Testis (tissue), 3 donors: Measurements from ENCODE around the gene RNF144B. TPM values are rescaled to one million over a fixed set of nuclear protein-coding genes. Genes with fewer than 3 reads are reported as not detected.

Source experiments
- DNase-seq: peaks from one replicate; pipeline ENCODE4 v3.0.0-alpha.2; 2019
- H3K27ac ChIP-seq, 2 donors: fragments of 200-600 bp; sonication (generic); one replicate each; pipeline ENCODE4 v1.5.1; 2019
- H3K27me3 ChIP-seq: fragments of 200-600 bp; sonication (generic); one replicate; pipeline ENCODE4 v1.5.1; 2019
- H3K36me3 ChIP-seq: fragments of 200-600 bp; sonication (generic); one replicate; pipeline ENCODE4 v1.5.1; 2017; ENCODE audit warnings: low read depth; ENCODE audit errors: missing control alignments
- H3K4me1 ChIP-seq: fragments of 200-600 bp; sonication (generic); one replicate; pipeline ENCODE4 v1.5.1; 2019
- H3K4me3 ChIP-seq, 2 donors: fragments of 200-600 bp; sonication (generic); one replicate each; pipeline ENCODE4 v1.5.1; 2017 to 2019
- H3K9me3 ChIP-seq: fragments of 200-600 bp; sonication (generic); one replicate; pipeline ENCODE4 v1.5.1; 2017
- POLR2A ChIP-seq: fragments of 450-650 bp; IDR thresholded peaks from one replicate; pipeline ENCODE4 v1.6.1; 2017; ENCODE audit warnings: antibody characterized with exemption, mild to moderate bottlenecking, moderate library complexity
- WGBS, 2 donors: methylation state at CpG; one replicate each; pipeline ENCODE4 v1.1.5; 2018; 5-methylcytosine and 5-hydroxymethylcytosine counted together
- intact Hi-C: fragments of 100-400 bp; cut with DNase I; formaldehyde crosslinking; loops from one replicate; pipeline ENCODE4 v1.15.1; 2023; ENCODE audit warnings: low total_unique reads
- polyA plus RNA-seq: library from polyadenylated mRNA; stranded (reverse); fragments of 350-450 nt; fragmentation: Illumina TruSeq; extraction: RNeasy Lipid Tissue Mini Kit (QIAGEN cat#74804); gene quantifications from one replicate; pipeline ENCODE4 v1.2.3, GENCODE V29; 2014; ENCODE audit warnings: low read depth, low replicate concordance; ENCODE audit not compliant: insufficient read depth
- total RNA-seq, 2 donors: library from RNA; depleted of rRNA; stranded (reverse); fragments of >200 nt; gene quantifications; one replicate each; pipeline ENCODE4 v1.2.3, GENCODE V29; 2016
- TF ChIP-seq, protein P1 (sequence below), 3 experiments: fragments of 450-650 bp in 2 of 3; fragments of 200-600 bp in 1 of 3; sonication (generic) in 1 of 3; IDR thresholded peaks; one replicate each; pipeline ENCODE4 v1.5.1; 2016 to 2019; ENCODE audit warnings: antibody characterized with exemption in 3 of 3, mild to moderate bottlenecking in 2 of 3, moderate library complexity in 1 of 3

Gene RNF144B
- total and polyA plus RNA-seq, 3 donors from 2014 or later, result 6.1 to 6.3 (median 6.1) TPM

DNA sequence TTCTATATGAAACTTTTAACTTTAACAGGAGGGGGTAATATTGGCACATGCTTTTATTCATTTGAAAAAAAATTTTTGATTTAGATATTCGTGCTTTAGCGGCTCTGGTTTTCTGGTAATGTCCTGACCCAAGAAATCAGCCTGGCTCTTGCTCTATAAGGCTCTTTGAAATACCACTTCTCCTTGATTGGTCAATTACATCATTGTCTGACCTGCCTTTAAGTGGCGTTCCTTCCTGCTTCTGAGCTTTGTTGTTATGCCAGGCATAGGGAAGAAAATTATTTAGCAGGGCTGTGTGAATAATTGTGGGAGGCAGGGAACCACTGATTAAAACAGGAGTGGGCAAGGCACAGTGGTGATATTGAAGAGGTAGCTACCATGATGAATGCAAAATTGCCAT is 3.9 kb downstream of the RNF144B start:
- DNase-seq, result no peak
- intact Hi-C loops, result no loop called here
- H3K27me3 ChIP-seq, result no peaks in the 10 kb centered on the region
- 72 to 85% methylated on average over 3 of the region's 3 CpGs for WGBS, 2 donors
- H3K36me3 ChIP-seq, result no peaks in the 10 kb centered on the region
- H3K9me3 ChIP-seq, result no peaks in the 10 kb centered on the region
- H3K4me1 ChIP-seq, result peaks cover 13% of the 10 kb centered on the region
- no peak for TF ChIP-seq POLR2A
- TF ChIP-seq, protein P1, sequence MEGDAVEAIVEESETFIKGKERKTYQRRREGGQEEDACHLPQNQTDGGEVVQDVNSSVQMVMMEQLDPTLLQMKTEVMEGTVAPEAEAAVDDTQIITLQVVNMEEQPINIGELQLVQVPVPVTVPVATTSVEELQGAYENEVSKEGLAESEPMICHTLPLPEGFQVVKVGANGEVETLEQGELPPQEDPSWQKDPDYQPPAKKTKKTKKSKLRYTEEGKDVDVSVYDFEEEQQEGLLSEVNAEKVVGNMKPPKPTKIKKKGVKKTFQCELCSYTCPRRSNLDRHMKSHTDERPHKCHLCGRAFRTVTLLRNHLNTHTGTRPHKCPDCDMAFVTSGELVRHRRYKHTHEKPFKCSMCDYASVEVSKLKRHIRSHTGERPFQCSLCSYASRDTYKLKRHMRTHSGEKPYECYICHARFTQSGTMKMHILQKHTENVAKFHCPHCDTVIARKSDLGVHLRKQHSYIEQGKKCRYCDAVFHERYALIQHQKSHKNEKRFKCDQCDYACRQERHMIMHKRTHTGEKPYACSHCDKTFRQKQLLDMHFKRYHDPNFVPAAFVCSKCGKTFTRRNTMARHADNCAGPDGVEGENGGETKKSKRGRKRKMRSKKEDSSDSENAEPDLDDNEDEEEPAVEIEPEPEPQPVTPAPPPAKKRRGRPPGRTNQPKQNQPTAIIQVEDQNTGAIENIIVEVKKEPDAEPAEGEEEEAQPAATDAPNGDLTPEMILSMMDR (IDR thresholded peaks at IDR 0.05), result no peak
- H3K27ac ChIP-seq, result no peak overlapping the region
- no peak overlapping the region for H3K4me3 ChIP-seq

DNA sequence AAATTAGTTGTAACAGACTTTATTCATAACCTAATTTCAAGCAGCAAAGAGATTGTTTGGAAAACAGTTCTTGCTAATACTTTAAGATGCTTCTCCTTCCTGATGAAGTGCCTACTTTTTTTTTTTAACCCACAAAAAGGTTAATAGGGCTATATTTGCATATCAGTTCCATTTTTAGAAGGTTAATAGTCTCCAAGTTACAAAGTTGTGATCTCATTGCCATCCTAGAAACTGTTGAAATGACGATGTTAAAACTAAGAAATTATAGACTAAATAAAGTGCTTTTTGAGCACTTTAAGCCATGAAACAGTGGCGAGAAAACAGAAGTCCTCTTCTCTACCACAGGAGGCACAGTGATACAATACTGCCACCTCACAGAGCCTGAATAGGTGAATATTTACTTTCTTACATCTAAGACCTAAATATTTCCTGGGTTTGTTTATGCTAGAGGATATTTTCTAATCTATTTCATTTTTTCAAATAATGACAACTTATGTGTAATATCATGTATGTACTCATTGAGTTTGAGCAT is 5.3 kb downstream of the RNF144B start:
- Histone ChIP-seq H3K4me1 (peaks cover 6% of the 10 kb centered on the region), H3K9me3 (no peaks in the 10 kb centered on the region), H3K27ac (no peak overlapping the region), H3K27me3 (no peaks in the 10 kb centered on the region), H3K4me3 (no peak overlapping the region), H3K36me3 (no peaks in the 10 kb centered on the region)
- DNase-seq, result no peak
- intact Hi-C loops, result no loop called here
- TF ChIP-seq, protein P1 (IDR thresholded peaks at IDR 0.05), result no peak
- no peak for TF ChIP-seq POLR2A
- 78 to 83% methylated on average over 2 of the region's 2 CpGs for WGBS, 2 donors

DNA sequence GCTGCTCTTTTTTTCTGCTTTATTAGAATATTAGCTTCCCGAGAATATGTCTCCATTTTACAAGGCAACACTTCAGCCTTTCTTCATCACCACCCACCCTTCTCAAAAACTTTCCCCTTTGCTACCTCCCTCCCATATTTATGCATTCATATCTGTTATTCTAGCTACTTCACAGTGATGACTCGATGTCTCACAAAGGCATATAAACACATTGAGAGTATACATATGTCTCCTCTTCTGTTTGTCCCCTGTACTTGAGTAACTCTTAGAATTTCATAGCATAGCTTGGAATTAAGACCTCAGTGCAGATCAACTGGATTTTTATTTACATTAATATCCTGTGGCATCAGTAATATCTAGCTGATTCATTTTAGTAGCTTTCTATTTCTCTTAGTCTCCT is 6.5 kb downstream of the RNF144B start:
- H3K27ac ChIP-seq, result no peak overlapping the region
- H3K27me3 ChIP-seq, result no peaks in the 10 kb centered on the region
- no peak overlapping the region for H3K4me3 ChIP-seq
- H3K36me3 ChIP-seq, result no peaks in the 10 kb centered on the region
- 88 to 95% methylated on average over 2 of the region's 2 CpGs for WGBS, 2 donors
- DNase-seq, result no peak
- intact Hi-C loops, result no loop called here
- no peaks in the 10 kb centered on the region for H3K4me1 ChIP-seq
- H3K9me3 ChIP-seq, result no peaks in the 10 kb centered on the region
- TF ChIP-seq, protein P1 (IDR thresholded peaks at IDR 0.05), result no peak
- no peak for TF ChIP-seq POLR2A

DNA sequence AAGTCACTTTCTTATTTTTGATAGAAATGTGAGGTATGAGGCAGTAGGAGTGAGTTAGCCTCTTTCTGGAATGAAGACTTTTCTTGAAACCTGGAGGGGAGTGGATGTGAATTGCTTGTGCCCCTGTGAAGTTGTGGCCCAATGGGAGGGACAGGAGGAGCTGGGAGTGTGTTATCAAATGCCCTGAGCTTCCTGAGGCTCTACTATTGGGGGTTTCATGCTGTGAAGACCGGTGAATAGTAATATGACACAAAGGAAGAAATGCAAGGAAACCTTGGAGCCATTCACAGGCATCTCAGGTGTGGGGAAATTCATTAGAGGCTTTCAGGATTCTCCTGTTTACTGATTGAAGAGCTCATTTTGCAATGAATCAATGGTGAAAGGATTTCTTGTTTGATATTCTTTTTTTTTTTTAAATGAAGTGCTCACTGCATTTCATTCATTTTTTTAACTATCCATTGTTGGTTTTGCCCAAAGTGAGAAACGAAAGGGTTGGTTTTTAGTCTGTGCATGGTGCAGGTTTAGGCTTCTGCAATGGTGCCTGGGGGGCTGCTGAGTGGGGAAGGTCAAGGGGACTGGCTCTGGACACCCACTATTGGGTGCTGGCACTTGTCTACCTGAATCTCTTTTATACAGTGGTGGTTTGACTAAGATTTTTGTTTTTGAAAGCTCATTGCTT is 8.2 kb downstream of the RNF144B start:
- TF ChIP-seq, protein P1 (IDR thresholded peaks at IDR 0.05), result no peak
- TF ChIP-seq POLR2A, result no peak
- intact Hi-C loops, result no loop called here
- DNase-seq, result no peak
- Histone ChIP-seq H3K36me3 (no peaks in the 10 kb centered on the region), H3K9me3 (no peaks in the 10 kb centered on the region), H3K27ac (no peak overlapping the region), H3K4me1 (no peaks in the 10 kb centered on the region), H3K27me3 (no peaks in the 10 kb centered on the region), H3K4me3 (no peak overlapping the region)
- 71 to 75% methylated on average over 2 of the region's 2 CpGs for WGBS, 2 donors

DNA sequence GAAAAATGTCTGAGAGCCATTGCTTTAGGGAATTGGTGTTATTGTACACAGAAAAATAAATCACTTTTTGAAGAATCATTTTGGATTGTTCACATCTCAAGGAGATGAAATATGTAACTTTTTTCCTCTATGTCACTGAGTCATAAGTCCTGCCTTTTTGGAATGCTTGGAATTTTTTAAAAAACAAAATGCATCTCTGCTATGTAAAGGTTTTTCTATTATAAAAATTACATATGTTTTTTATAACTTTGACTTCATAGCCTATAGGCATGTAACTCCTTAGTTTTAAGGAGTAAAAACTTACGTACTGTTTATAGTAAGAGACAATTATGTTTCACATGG is 8.7 kb downstream of the RNF144B start:
- WGBS, 2 donors, result 95 to 98% methylated on average over 1 of the region's 1 CpG
- no peaks in the 10 kb centered on the region for H3K4me1 ChIP-seq
- no peak for DNase-seq
- intact Hi-C loops, result no loop called here
- H3K36me3 ChIP-seq, result no peaks in the 10 kb centered on the region
- H3K9me3 ChIP-seq, result no peaks in the 10 kb centered on the region
- no peaks in the 10 kb centered on the region for H3K27me3 ChIP-seq
- no peak for TF ChIP-seq POLR2A
- TF ChIP-seq, protein P1 (IDR thresholded peaks at IDR 0.05), result no peak
- no peak overlapping the region for H3K27ac ChIP-seq
- H3K4me3 ChIP-seq, result no peak overlapping the region
